ENCODE results near the gene SLMAP.

The SLMAP gene

DNA sequence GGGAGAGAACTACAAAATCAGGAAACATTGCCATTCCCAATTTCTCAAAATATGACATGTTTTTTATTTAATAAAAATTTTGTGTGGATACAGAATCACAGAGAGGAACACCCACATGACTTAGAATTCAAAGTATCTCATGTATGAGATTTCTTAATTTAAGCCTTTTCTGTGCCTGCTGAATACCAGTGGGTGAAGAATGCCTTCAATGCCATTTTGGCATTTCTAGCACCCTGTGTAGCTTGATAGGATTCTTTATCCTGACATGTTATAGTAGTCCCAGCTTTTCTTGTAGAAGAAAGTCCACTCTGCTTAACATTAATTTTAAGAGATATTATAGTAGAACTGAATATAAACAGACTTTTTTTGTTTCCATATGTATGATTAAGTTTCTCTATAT is 3.1 kb upstream of the SLMAP start:
- no peak overlapping the region for H2AFZ ChIP-seq (ENCODE audit: low read depth, low read length)
- peaks cover 13% of the 10 kb centered on the region for H3K36me3 ChIP-seq (ENCODE audit: insufficient read depth, low read length)
- H3K27me3 ChIP-seq (ENCODE audit: insufficient read depth, low read length, poor library complexity), result no peaks in the 10 kb centered on the region
- ATAC-seq (ENCODE audit: insufficient read depth, low read depth) (no peak), DNase-seq (no peak)
- no peaks in the 10 kb centered on the region for H3K9me3 ChIP-seq (ENCODE audit: insufficient read depth, low read length, severe bottlenecking)
- H3K9ac ChIP-seq (ENCODE audit: low read depth, low read length), result no peak overlapping the region
- H4K20me1 ChIP-seq (ENCODE audit: insufficient read depth, low read length), result peaks cover 13% of the 10 kb centered on the region
- no peak overlapping the region for H3K27ac ChIP-seq (ENCODE audit: low read length)
- H3K4me3 ChIP-seq (ENCODE audit: low read depth in 1 of 2, low read length in 2 of 2), result no peak overlapping the region
- H3K4me1 ChIP-seq (ENCODE audit: insufficient read depth, low read length), result peaks cover 20% of the 10 kb centered on the region
- peaks cover 20% of the 10 kb centered on the region for H3K79me2 ChIP-seq (ENCODE audit: insufficient read depth, low read length)
- no peak for TF ChIP-seq EZH2 (IDR thresholded peaks at IDR 0.05; ENCODE audit: borderline replicate concordance, low read depth, low read length, severe bottlenecking)
- TF ChIP-seq, protein P1, sequence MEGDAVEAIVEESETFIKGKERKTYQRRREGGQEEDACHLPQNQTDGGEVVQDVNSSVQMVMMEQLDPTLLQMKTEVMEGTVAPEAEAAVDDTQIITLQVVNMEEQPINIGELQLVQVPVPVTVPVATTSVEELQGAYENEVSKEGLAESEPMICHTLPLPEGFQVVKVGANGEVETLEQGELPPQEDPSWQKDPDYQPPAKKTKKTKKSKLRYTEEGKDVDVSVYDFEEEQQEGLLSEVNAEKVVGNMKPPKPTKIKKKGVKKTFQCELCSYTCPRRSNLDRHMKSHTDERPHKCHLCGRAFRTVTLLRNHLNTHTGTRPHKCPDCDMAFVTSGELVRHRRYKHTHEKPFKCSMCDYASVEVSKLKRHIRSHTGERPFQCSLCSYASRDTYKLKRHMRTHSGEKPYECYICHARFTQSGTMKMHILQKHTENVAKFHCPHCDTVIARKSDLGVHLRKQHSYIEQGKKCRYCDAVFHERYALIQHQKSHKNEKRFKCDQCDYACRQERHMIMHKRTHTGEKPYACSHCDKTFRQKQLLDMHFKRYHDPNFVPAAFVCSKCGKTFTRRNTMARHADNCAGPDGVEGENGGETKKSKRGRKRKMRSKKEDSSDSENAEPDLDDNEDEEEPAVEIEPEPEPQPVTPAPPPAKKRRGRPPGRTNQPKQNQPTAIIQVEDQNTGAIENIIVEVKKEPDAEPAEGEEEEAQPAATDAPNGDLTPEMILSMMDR (IDR thresholded peaks at IDR 0.05; ENCODE audit: borderline replicate concordance, extremely low read depth, low read length, poor library complexity, severe bottlenecking), result no peak
- no peak overlapping the region for H3K4me2 ChIP-seq (ENCODE audit: insufficient read depth, low read length)

DNA sequence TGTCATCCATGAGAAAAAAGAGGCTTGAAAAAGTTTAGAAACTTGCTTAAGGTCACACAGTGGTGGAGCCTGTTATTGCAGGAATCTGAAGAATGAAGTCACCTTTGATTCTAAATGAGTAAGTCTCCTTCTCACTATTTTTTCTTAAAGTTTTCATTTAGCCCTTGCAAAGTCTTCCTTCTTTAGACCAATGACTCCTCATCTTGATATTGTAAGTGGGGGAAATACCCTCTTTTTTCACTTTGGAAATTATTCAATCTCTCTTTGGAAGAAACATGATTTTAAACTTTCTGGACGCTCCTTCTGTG is 787 bp upstream of the SLMAP start:
- Histone ChIP-seq H3K4me3 (ENCODE audit: low read depth in 1 of 2, low read length in 2 of 2) (peak overlapping the region; percentile 84 to 97), H3K4me2 (ENCODE audit: insufficient read depth, low read length) (peak overlapping the region; percentile 98), H3K9ac (ENCODE audit: low read depth, low read length) (peak overlapping the region; percentile 91), H3K4me1 (ENCODE audit: insufficient read depth, low read length) (peaks cover 43% of the 10 kb centered on the region), H3K9me3 (ENCODE audit: insufficient read depth, low read length, severe bottlenecking) (no peaks in the 10 kb centered on the region), H3K27ac (ENCODE audit: low read length) (peak overlapping the region; percentile 97), H3K27me3 (ENCODE audit: insufficient read depth, low read length, poor library complexity) (no peaks in the 10 kb centered on the region), H3K36me3 (ENCODE audit: insufficient read depth, low read length) (peaks cover 34% of the 10 kb centered on the region), H3K79me2 (ENCODE audit: insufficient read depth, low read length) (peaks cover 43% of the 10 kb centered on the region), H2AFZ (ENCODE audit: low read depth, low read length) (peak overlapping the region; percentile 96), H4K20me1 (ENCODE audit: insufficient read depth, low read length) (peaks cover 20% of the 10 kb centered on the region)
- ATAC-seq (ENCODE audit: insufficient read depth, low read depth), result no peak
- TF ChIP-seq, protein P1 (IDR thresholded peaks at IDR 0.05; ENCODE audit: borderline replicate concordance, extremely low read depth, low read length, poor library complexity, severe bottlenecking), result peak; percentile 40
- no peak for TF ChIP-seq EZH2 (IDR thresholded peaks at IDR 0.05; ENCODE audit: borderline replicate concordance, low read depth, low read length, severe bottlenecking)
- DNase-seq, result no peak

DNA sequence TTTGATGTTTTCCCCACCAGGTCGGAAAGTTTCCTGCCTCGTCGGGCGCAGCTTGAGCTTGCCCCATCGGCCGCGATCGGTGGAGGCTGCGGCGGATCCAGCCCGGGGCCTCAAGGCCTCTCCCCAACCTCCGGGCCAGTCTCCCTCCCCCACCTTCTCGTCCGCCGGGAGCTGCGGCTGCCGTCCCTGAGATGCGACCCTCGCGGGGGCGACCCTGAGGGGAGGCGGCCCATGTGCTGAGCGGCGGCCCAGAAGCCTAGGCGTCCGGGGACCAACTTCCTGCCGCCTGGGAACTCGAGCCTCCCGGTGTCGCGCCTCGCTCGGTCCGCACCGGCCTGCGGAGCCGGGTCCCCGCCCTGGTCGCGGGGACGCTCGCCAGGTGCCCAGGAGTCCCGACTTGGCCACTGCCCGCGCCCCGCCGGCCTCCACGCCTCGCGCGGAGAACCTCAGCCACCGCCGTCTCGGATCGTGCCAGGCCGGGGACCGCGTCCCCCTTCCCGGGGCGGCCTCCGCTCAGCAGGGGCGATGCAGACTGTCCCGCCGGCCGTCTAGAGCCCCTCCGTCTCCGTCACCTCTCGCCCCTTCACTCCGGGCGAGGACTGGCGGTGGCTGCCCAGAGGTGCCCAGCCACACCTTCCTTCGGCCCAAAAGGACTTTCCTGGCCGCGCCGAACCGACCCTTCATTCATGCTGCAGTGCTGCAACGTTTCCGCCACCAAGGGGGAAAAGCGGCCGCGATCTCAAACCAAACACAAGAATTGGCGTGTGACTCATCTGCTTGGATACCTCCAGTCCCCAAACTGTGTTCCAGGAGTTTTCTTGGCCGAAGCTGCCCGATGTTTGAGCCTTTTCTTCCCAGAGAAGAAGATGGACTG is 656 bp downstream of the SLMAP start:
- no peak for TF ChIP-seq EZH2 (IDR thresholded peaks at IDR 0.05; ENCODE audit: borderline replicate concordance, low read depth, low read length, severe bottlenecking)
- TF ChIP-seq, protein P1 (IDR thresholded peaks at IDR 0.05; ENCODE audit: borderline replicate concordance, extremely low read depth, low read length, poor library complexity, severe bottlenecking), result no peak
- peaks cover 29% of the 10 kb centered on the region for H4K20me1 ChIP-seq (ENCODE audit: insufficient read depth, low read length)
- peak overlapping the region; percentile 84 to 97 for H3K4me3 ChIP-seq (ENCODE audit: low read depth in 1 of 2, low read length in 2 of 2)
- H3K9ac ChIP-seq (ENCODE audit: low read depth, low read length), result peak overlapping the region; percentile 91
- peak overlapping the region; percentile 97 for H3K27ac ChIP-seq (ENCODE audit: low read length)
- no peaks in the 10 kb centered on the region for H3K9me3 ChIP-seq (ENCODE audit: insufficient read depth, low read length, severe bottlenecking)
- peaks cover 42% of the 10 kb centered on the region for H3K36me3 ChIP-seq (ENCODE audit: insufficient read depth, low read length)
- H3K27me3 ChIP-seq (ENCODE audit: insufficient read depth, low read length, poor library complexity), result no peaks in the 10 kb centered on the region
- peaks cover 56% of the 10 kb centered on the region for H3K4me1 ChIP-seq (ENCODE audit: insufficient read depth, low read length)
- peak; percentile 33 for ATAC-seq (ENCODE audit: insufficient read depth, low read depth)
- peak overlapping the region; percentile 98 for H3K4me2 ChIP-seq (ENCODE audit: insufficient read depth, low read length)
- peak; percentile 49 for DNase-seq
- H2AFZ ChIP-seq (ENCODE audit: low read depth, low read length), result peak overlapping the region; percentile 96
- peaks cover 56% of the 10 kb centered on the region for H3K79me2 ChIP-seq (ENCODE audit: insufficient read depth, low read length)
